DMS114 treated with DMSO at 0.1 percent for 48 hours (cell line): ENCODE results near the gene STK38.

Source experiments
- DNase-seq: peaks from one replicate; lab custom pipeline; 2025; ENCODE audit not compliant: unreplicated experiment; lab: John Stamatoyannopoulos, UW

Gene STK38

GRCh38 chr6:36566418-36566905, 19.2 kb upstream of the STK38 start:
- DNase-seq: no peak

GRCh38 chr6:36563928-36564284, 16.6 kb upstream of the STK38 start:
- no peak for DNase-seq

- no peak for DNase-seq
These were observed 16.1 kb upstream of the STK38 start for GRCh38 chr6:36563237-36563927.

GRCh38 chr6:36560822-36561221, 13.5 kb upstream of the STK38 start:
- no peak for DNase-seq

GRCh38 chr6:36559011-36559793, 11.9 kb upstream of the STK38 start:
- DNase-seq: no peak

GRCh38 chr6:36556281-36556680, 9.0 kb upstream of the STK38 start:
- no peak for DNase-seq

GRCh38 chr6:36555750-36556252, 8.5 kb upstream of the STK38 start:
- DNase-seq: no peak

- no peak for DNase-seq
These were observed 3.3 kb upstream of the STK38 start for GRCh38 chr6:36550473-36551000.

- DNase-seq: no peak
These were observed 1.1 kb upstream of the STK38 start for GRCh38 chr6:36548401-36548743.

- DNase-seq: no peak
These were observed 544 bp upstream of the STK38 start for GRCh38 chr6:36547646-36548400.

GRCh38 chr6:36546308-36546919, 865 bp downstream of the STK38 start:
- peak; percentile 52 for DNase-seq

GRCh38 chr6:36545767-36546307, 1.4 kb downstream of the STK38 start:
- DNase-seq: no peak

- DNase-seq: no peak
These were observed 3.1 kb downstream of the STK38 start for GRCh38 chr6:36544228-36544627.

- DNase-seq: no peak
These were observed 5.2 kb downstream of the STK38 start for GRCh38 chr6:36542041-36542440.

GRCh38 chr6:36539814-36540568, 7.3 kb downstream of the STK38 start:
- no peak for DNase-seq

GRCh38 chr6:36536873-36537547, 10.3 kb downstream of the STK38 start:
- no peak for DNase-seq

GRCh38 chr6:36533321-36533720, 14.0 kb downstream of the STK38 start:
- no peak for DNase-seq

- no peak for DNase-seq
These were observed 21.2 kb downstream of the STK38 start for GRCh38 chr6:36526066-36526465.

GRCh38 chr6:36525346-36525745, 21.9 kb downstream of the STK38 start:
- no peak for DNase-seq
